Measurements from ENCODE around the gene CHODL. TPM values are rescaled to one million over a fixed set of nuclear protein-coding genes. Genes with fewer than 3 reads are reported as not detected.
A peak's percentile ranks its signal among the peaks of the same experiment; 100 is the strongest.

CHODL gene, protein sequence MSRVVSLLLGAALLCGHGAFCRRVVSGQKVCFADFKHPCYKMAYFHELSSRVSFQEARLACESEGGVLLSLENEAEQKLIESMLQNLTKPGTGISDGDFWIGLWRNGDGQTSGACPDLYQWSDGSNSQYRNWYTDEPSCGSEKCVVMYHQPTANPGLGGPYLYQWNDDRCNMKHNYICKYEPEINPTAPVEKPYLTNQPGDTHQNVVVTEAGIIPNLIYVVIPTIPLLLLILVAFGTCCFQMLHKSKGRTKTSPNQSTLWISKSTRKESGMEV
- not detected for total RNA-seq

DNA sequence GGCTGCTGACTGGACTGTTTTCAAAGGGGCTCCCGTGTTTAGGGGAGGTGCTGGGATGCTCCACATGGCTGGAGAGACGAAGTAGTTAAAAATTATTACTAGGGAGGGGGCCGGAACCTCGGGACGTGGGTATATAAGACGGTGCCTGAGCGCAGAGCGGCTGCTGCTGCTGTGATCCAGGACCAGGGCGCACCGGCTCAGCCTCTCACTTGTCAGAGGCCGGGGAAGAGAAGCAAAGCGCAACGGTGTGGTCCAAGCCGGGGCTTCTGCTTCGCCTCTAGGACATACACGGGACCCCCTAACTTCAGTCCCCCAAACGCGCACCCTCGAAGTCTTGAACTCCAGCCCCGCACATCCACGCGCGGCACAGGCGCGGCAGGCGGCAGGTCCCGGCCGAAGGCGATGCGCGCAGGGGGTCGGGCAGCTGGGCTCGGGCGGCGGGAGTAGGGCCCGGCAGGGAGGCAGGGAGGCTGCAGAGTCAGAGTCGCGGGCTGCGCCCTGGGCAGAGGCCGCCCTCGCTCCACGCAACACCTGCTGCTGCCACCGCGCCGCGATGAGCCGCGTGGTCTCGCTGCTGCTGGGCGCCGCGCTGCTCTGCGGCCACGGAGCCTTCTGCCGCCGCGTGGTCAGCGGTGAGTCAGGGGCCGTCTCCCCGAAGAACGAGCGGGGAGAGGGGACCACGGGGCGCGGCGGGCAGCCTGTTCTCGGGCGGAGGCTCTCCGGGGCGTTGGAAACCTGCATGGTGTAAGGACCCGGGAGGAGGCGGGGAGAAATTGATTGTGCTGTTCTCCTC lies at the start of gene CHODL:
CHODL (plus strand) TSS at position 163 of the 793 bp plus-strand sequence; CDS start at position 554, 391 bp downstream.
- Histone ChIP-seq H3K36me3 (no peaks in the 10 kb centered on the region), H3K27ac (no peak within 1 kb of the TSS), H3K4me3 (peak within 1 kb of the TSS; percentile 40 to 50 (median 44)), H3K9me3 (no peaks in the 10 kb centered on the region), H3K4me1 (no peaks in the 10 kb centered on the region), H3K27me3 (peaks cover 14 to 23% (median 14%) of the 10 kb centered on the region in 3 donors)
- DNase-seq (no peak), ATAC-seq (no peak)
- TF ChIP-seq, protein P1, sequence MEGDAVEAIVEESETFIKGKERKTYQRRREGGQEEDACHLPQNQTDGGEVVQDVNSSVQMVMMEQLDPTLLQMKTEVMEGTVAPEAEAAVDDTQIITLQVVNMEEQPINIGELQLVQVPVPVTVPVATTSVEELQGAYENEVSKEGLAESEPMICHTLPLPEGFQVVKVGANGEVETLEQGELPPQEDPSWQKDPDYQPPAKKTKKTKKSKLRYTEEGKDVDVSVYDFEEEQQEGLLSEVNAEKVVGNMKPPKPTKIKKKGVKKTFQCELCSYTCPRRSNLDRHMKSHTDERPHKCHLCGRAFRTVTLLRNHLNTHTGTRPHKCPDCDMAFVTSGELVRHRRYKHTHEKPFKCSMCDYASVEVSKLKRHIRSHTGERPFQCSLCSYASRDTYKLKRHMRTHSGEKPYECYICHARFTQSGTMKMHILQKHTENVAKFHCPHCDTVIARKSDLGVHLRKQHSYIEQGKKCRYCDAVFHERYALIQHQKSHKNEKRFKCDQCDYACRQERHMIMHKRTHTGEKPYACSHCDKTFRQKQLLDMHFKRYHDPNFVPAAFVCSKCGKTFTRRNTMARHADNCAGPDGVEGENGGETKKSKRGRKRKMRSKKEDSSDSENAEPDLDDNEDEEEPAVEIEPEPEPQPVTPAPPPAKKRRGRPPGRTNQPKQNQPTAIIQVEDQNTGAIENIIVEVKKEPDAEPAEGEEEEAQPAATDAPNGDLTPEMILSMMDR (IDR thresholded peaks at IDR 0.05 in 4 of 5, conservative IDR thresholded peaks at IDR 0.05 in 1 of 5), result no peak
- TF ChIP-seq POLR2A (IDR thresholded peaks at IDR 0.05), result no peak
- intact Hi-C loops (cut with DNase I; ENCODE audit: low total_unique reads) (no loop called here), in situ Hi-C loops (cut with MboI; ENCODE audit: low sequenced_read_pairs in 4 of 4) (no loop called here)

DNA sequence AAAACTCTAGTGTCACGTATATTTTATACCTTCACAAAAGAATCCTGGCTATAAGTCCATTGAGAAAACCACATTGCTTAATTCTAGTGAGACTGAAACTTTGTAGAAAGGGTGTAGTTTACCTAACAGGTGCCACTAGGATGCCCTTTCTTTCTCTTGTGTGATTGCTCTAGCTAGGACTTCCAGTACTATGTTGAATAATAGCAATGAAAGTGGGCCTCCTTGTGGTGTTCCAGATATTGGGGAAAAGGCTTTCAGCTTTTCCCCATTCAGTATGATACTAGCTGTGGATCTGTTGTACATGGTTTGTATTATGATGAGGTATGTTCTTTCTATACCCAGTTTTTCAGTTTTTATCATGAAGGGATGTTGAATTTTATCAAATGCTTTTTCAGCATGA lies 39.7 kb upstream of the CHODL start:
- ATAC-seq (no peak), DNase-seq (no peak)
- H3K36me3 ChIP-seq, result no peaks in the 10 kb centered on the region
- intact Hi-C loops (cut with DNase I; ENCODE audit: low total_unique reads) (no loop called here), in situ Hi-C loops (cut with MboI; ENCODE audit: low sequenced_read_pairs in 4 of 4) (no loop called here)
- H3K27ac ChIP-seq, result no peak overlapping the region
- no peak overlapping the region for H3K4me3 ChIP-seq
- no peaks in the 10 kb centered on the region for H3K4me1 ChIP-seq
- TF ChIP-seq POLR2A (IDR thresholded peaks at IDR 0.05), result no peak
- TF ChIP-seq, protein P1 (IDR thresholded peaks at IDR 0.05 in 4 of 5, conservative IDR thresholded peaks at IDR 0.05 in 1 of 5), result no peak
- H3K9me3 ChIP-seq, result no peaks in the 10 kb centered on the region
- no peaks in the 10 kb centered on the region for H3K27me3 ChIP-seq

DNA sequence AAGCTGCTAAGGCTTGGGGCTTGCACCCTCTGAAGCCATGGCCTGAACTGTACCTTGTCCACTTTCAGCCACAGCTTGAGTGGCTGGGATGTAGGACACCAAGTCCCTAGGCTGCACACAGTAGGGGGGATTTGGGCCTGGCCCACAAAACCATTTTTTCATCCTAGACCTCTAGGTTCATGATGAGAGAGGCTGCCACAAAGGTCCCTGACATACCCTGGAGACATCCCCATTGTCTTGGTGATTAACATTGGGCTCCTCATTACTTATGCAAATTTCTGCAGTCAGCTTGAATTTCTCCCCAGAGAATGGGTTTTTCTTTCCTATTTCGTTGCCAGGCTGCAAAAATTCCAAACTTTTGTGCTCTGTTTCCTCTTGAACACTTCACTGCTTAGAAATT lies 26.3 kb upstream of the CHODL start:
- Histone ChIP-seq H3K27me3 (no peaks in the 10 kb centered on the region), H3K4me3 (no peak overlapping the region), H3K27ac (no peak overlapping the region), H3K36me3 (no peaks in the 10 kb centered on the region), H3K9me3 (no peaks in the 10 kb centered on the region), H3K4me1 (no peaks in the 10 kb centered on the region)
- TF ChIP-seq, protein P1 (IDR thresholded peaks at IDR 0.05 in 4 of 5, conservative IDR thresholded peaks at IDR 0.05 in 1 of 5), result no peak
- no peak for TF ChIP-seq POLR2A (IDR thresholded peaks at IDR 0.05)
- intact Hi-C loops (cut with DNase I; ENCODE audit: low total_unique reads) (no loop called here), in situ Hi-C loops (cut with MboI; ENCODE audit: low sequenced_read_pairs in 4 of 4) (no loop called here)
- no peak for DNase-seq
- no peak for ATAC-seq

DNA sequence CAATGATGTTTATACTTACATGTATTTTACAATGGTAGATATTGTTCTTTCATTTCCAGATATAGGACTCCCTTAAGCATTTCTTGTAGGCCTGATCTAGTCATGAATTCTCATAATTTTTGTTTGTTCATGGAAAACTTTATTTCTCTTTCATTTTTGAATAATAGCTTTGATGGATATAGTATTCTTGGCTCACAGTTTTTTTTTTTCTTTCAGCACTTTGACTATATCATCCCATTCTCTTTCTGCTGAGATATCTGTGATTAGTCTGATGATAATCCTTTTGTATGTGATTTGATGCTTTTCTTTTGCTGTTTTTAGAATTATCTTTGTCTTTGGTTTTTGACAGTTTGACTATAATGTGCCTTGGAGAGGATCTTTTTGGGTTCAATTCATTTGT lies 24.1 kb upstream of the CHODL start:
- TF ChIP-seq POLR2A (IDR thresholded peaks at IDR 0.05), result no peak
- TF ChIP-seq, protein P1 (IDR thresholded peaks at IDR 0.05 in 4 of 5, conservative IDR thresholded peaks at IDR 0.05 in 1 of 5), result no peak

More for the DNA sequence above, 24.1 kb upstream of the CHODL start:
- intact Hi-C loops (cut with DNase I; ENCODE audit: low total_unique reads), result no loop called here
- no peaks in the 10 kb centered on the region for H3K4me1 ChIP-seq
- H3K9me3 ChIP-seq, result no peaks in the 10 kb centered on the region
- H3K4me3 ChIP-seq, result no peak overlapping the region
- no peak overlapping the region for H3K27ac ChIP-seq
- no peaks in the 10 kb centered on the region for H3K36me3 ChIP-seq
- ATAC-seq (no peak), DNase-seq (no peak)
- no peaks in the 10 kb centered on the region for H3K27me3 ChIP-seq
- in situ Hi-C loops (cut with MboI; ENCODE audit: low sequenced_read_pairs in 4 of 4), result no loop called here
